HepG2 (cell line): ENCODE measurements around the gene IMPG2. TPM values are rescaled to one million over a fixed set of nuclear protein-coding genes. Genes with fewer than 3 reads are reported as not detected.

Experiments used
- ATAC-seq: fragments of 200-7000 bp; cut with Tn5 transposase; 3 replicates; pipeline ENCODE4 v1.9.1; 2020; ENCODE audit warnings: mild to moderate bottlenecking, moderate library complexity
- BruUV-seq: library from RNA; stranded (reverse); fragments of 400-500 nt; replicated peaks from 2 replicates; lab custom pipeline; 2021; lab: Mats Ljungman, UMichigan
- CTCF ChIA-PET: fragments of 300-600 bp; formaldehyde crosslinking; extraction: SDS; loops from one replicate; lab custom pipeline; 2021; ENCODE audit warnings: low total read pairs, inconsistent platforms, low intra/inter-chr PET ratio; lab: Yijun Ruan, JAX
- POLR2A ChIA-PET: fragments of 350-600 bp; sonication (Branson Sonifier 250); formaldehyde crosslinking; loops from one replicate; lab custom pipeline; 2020; ENCODE audit warnings: antibody characterized with exemption, inconsistent platforms; lab: Yijun Ruan, JAX
- DNase-seq: peaks from one replicate; pipeline ENCODE4 v3.0.0-alpha.2; 2015; ENCODE audit warnings: low spot score
- FAIRE-seq: peaks from 3 replicates; lab custom pipeline; 2011; peaks lifted over from hg19 to GRCh38; lab: Jason Lieb, UNC
- H2AFZ ChIP-seq: one replicate; pipeline ENCODE4 v1.6.1; 2011; ENCODE audit warnings: low read length, inconsistent platforms
- H3K27ac ChIP-seq: fragments of 300-600 bp; 3 replicates; pipeline ENCODE4 v1.8.0; 2011; ENCODE audit warnings: mixed run types, mild to moderate bottlenecking, mixed read lengths, low read length, inconsistent platforms; ENCODE audit not compliant: insufficient read depth; ENCODE audit errors: extremely low read length
- H3K27me3 ChIP-seq, 2 experiments: fragments of 200-600 bp in 1 of 2; 2 replicates in 1 of 2; 3 replicates in 1 of 2; pipeline versions ENCODE4 v1.6.0 to v1.8.0; 2011; ENCODE audit warnings: low read length in 2 of 2, mild to moderate bottlenecking in 2 of 2, moderate library complexity in 2 of 2, inconsistent platforms in 1 of 2; ENCODE audit not compliant: insufficient read depth in 2 of 2, control insufficient read depth in 1 of 2
- H3K36me3 ChIP-seq, 2 experiments: fragments of 200-600 bp in 1 of 2; replicated peaks in 1 of 2; 2 replicates in 1 of 2; 3 replicates in 1 of 2; pipeline versions ENCODE4 v1.5.1 to v1.8.0; 2011; ENCODE audit warnings: low read length in 2 of 2, inconsistent platforms in 1 of 2; ENCODE audit not compliant: insufficient read depth in 2 of 2, control insufficient read depth in 1 of 2
- H3K4me1 ChIP-seq: 2 replicates; pipeline ENCODE4 v1.5.1; 2012; ENCODE audit warnings: low read length, inconsistent platforms; ENCODE audit not compliant: insufficient read depth
- H3K4me2 ChIP-seq: 2 replicates; pipeline ENCODE4 v1.6.0; 2011; ENCODE audit warnings: low read depth, low read length, inconsistent platforms
- H3K4me3 ChIP-seq, 3 experiments: fragments of 200-600 bp in 1 of 3; sonication (generic), shearing (Covaris generic) in 1 of 3; replicated peaks in 1 of 3; 2 replicates each; pipeline ENCODE4 v1.5.1; 2011 to 2016; ENCODE audit warnings: low read length in 3 of 3, inconsistent platforms in 2 of 3, low read depth in 2 of 3, mild to moderate bottlenecking in 2 of 3, control low read depth in 1 of 3, mixed read lengths in 1 of 3; ENCODE audit not compliant: insufficient read depth in 1 of 3
- H3K79me2 ChIP-seq: one replicate; pipeline ENCODE4 v1.6.1; 2011; ENCODE audit warnings: low read length, inconsistent platforms; ENCODE audit not compliant: insufficient read depth
- H3K9ac ChIP-seq: 2 replicates; pipeline ENCODE4 v1.6.0; 2011; ENCODE audit warnings: mild to moderate bottlenecking, low read depth, low read length, inconsistent platforms; ENCODE audit not compliant: insufficient read depth
- H3K9me3 ChIP-seq: 2 replicates; pipeline ENCODE4 v1.5.1; 2012; ENCODE audit warnings: mild to moderate bottlenecking, low read length
- H4K20me1 ChIP-seq: 2 replicates; pipeline ENCODE4 v1.6.0; 2011; ENCODE audit warnings: inconsistent platforms, mild to moderate bottlenecking, low read length, moderate library complexity; ENCODE audit not compliant: insufficient read depth
- DPF2 ChIP-seq: sonication (generic); formaldehyde crosslinking; IDR thresholded peaks from 2 replicates; pipeline ENCODE4 v1.4.0; 2020; ENCODE audit warnings: mild to moderate bottlenecking, low read depth, missing genetic modification reagents, borderline replicate concordance
- HCFC1 ChIP-seq: fragments of 150-350 bp; IDR thresholded peaks from 2 replicates; pipeline ENCODE4 v1.6.1; 2014; ENCODE audit warnings: low read depth, low read length
- HDAC1 ChIP-seq: sonication (generic); formaldehyde crosslinking; IDR thresholded peaks from 2 replicates; pipeline ENCODE4 v1.5.1; 2020; ENCODE audit warnings: mild to moderate bottlenecking, missing genetic modification reagents
- KLF9 ChIP-seq: IDR thresholded peaks from 2 replicates; pipeline ENCODE4 v1.6.1; 2016; ENCODE audit warnings: low read depth
- MBNL3 ChIP-seq: fragments of 250-450 bp; sonication (Bioruptor Pico); conservative IDR thresholded peaks from 2 replicates; pipeline ENCODE4 v1.8.0; 2022; ENCODE audit warnings: mild to moderate bottlenecking, inconsistent platforms
- MTA1 ChIP-seq: sonication (generic); formaldehyde crosslinking; IDR thresholded peaks from 2 replicates; pipeline ENCODE4 v1.4.0; 2020; ENCODE audit warnings: missing genetic modification reagents, mild to moderate bottlenecking, borderline replicate concordance
- POLR2G ChIP-seq: fragments of 200-400 bp; formaldehyde crosslinking; IDR thresholded peaks from 2 replicates; pipeline ENCODE4 v1.6.1; 2018; ENCODE audit warnings: mild to moderate bottlenecking, low read depth, low read length, moderate library complexity
- TCF7 ChIP-seq: sonication (generic); IDR thresholded peaks from 2 replicates; pipeline ENCODE4 v1.6.1; 2016; ENCODE audit warnings: antibody characterized with exemption, low read depth
- TRIM24 ChIP-seq: sonication (generic); formaldehyde crosslinking; IDR thresholded peaks from 2 replicates; pipeline ENCODE4 v1.8.0; 2022; ENCODE audit warnings: mild to moderate bottlenecking, missing genetic modification reagents
- ZBTB8A ChIP-seq: sonication (generic); formaldehyde crosslinking; IDR thresholded peaks from 2 replicates; pipeline ENCODE4 v1.4.0; 2020; ENCODE audit warnings: mild to moderate bottlenecking, low read depth, missing genetic modification reagents, borderline replicate concordance
- ZNF232 ChIP-seq: sonication (generic); formaldehyde crosslinking; IDR thresholded peaks from 2 replicates; pipeline ENCODE4 v1.4.0; 2020; ENCODE audit warnings: missing genetic modification reagents, borderline replicate concordance
- ZSCAN12 ChIP-seq: sonication (generic); formaldehyde crosslinking; IDR thresholded peaks from 2 replicates; pipeline ENCODE4 v1.9.0; 2021; ENCODE audit warnings: mild to moderate bottlenecking, missing genetic modification reagents
- WGBS: methylation state at CpG from one replicate; pipeline ENCODE4 v1.1.6; 2017; ENCODE audit warnings: low lambda C conversion rate; 5-methylcytosine and 5-hydroxymethylcytosine counted together
- in situ Hi-C: cut with HindIII; loops from 2 replicates; pipeline ENCODE4 v1.10.0; 2017; ENCODE audit warnings: low pct_unique_long_range_greater_than_20kb; ENCODE audit not compliant: extremely low pct_ligation_motif_present
- intact Hi-C: fragments of 100-400 bp; cut with micrococcal nuclease; formaldehyde crosslinking; loops from one replicate; pipeline ENCODE4 v1.10.0; 2022; ENCODE audit not compliant: unreplicated experiment
- polyA plus RNA-seq, 8 experiments: library from polyadenylated mRNA; depleted of rRNA in 3 of 8; stranded (reverse) in 7 of 8; unstranded in 1 of 8; fragments of >200 nt; fragmentation: Illumina TruSeq in 4 of 8; extraction: Trizol in 4 of 8; gene quantifications; 2 replicates each; pipeline versions ENCODE4 v1.2.1 to v1.2.3, GENCODE V29; 2011 to 2016; ENCODE audit warnings: low read depth in 4 of 8, missing spikeins in 1 of 8, mixed read lengths in 1 of 8; ENCODE audit not compliant: insufficient read depth in 1 of 8
- total RNA-seq, 5 experiments: library from RNA; depleted of rRNA; stranded (reverse); fragments of >200 nt; fragmentation: Illumina TruSeq; extraction: Trizol; gene quantifications; 2 replicates each; pipeline ENCODE4 v1.2.3, GENCODE V29; 2016; ENCODE audit warnings: low read depth in 1 of 5
- TF ChIP-seq, protein P1 (sequence below): sonication (generic); formaldehyde crosslinking; IDR thresholded peaks from 2 replicates; pipeline ENCODE4 v1.5.0; 2020; ENCODE audit warnings: mild to moderate bottlenecking, missing genetic modification reagents
- TF ChIP-seq, protein P2 (sequence below): sonication (generic); formaldehyde crosslinking; IDR thresholded peaks from 2 replicates; pipeline ENCODE4 v1.4.0; 2020; ENCODE audit warnings: missing genetic modification reagents
- TF ChIP-seq, protein P3 (sequence below): sonication (generic); formaldehyde crosslinking; IDR thresholded peaks from 2 replicates; pipeline ENCODE4 v1.4.0; 2020; ENCODE audit warnings: missing genetic modification reagents, borderline replicate concordance

The IMPG2 gene
- total and polyA plus RNA-seq, 2 of the 13 experiments (the other 11 are each of a cell fraction or from before 2014, with no cell fraction given) = 0.02 to 0.03 TPM

- TF ChIP-seq TCF7 = no peak
- no peak for TF ChIP-seq TRIM24 (CRISPR knock-in tag)
- TF ChIP-seq ZSCAN12 (CRISPR knock-in tag) = no peak
- TF ChIP-seq ZNF232 (CRISPR knock-in tag) = no peak
- TF ChIP-seq, all 625 proteins: peak for 0
Measured at GRCh38 chr3:101189176-101189575, 131.2 kb downstream of the IMPG2 start (continued).

DNA sequence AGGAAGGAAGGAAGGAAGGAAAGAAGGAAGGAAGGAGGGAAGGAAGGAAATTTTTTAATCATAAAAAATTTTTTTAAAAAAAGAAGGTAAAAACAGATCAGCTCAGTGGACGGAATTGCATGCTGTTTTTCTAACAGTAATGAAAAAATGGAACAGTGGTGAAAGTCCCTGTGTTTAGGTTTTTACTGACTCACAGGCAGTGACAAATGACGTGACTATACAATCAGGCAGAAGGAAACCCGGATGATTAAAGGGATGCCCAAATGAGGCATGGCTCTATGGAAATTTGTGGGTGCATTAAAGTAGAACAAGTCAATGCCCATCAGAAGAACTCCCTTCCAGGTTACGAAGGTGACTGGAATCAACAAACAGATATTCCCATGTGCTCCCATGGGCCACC, 135.0 kb downstream of the IMPG2 start:
- intact Hi-C loops (no loop called here), in situ Hi-C loops (no loop called here)
- no peak overlapping the region for H3K9ac ChIP-seq
- no peaks in the 10 kb centered on the region for H3K36me3 ChIP-seq
- H2AFZ ChIP-seq = no peak overlapping the region
- POLR2A ChIA-PET = no interaction called here
- no peak overlapping the region for H3K27ac ChIP-seq
- H3K4me3 ChIP-seq = no peak overlapping the region
- ATAC-seq (no peak), DNase-seq (no peak), FAIRE-seq (no peak)
- no peaks in the 10 kb centered on the region for H3K4me1 ChIP-seq
- no peaks in the 10 kb centered on the region for H3K79me2 ChIP-seq
- H3K9me3 ChIP-seq = no peaks in the 10 kb centered on the region
- CTCF ChIA-PET = no interaction called here
- H3K27me3 ChIP-seq = no peaks in the 10 kb centered on the region; a peak in 1 of 5 replicates
- WGBS = 2% methylated on average over 4 of the region's 4 CpGs
- H4K20me1 ChIP-seq = no peaks in the 10 kb centered on the region
- TF ChIP-seq MBNL3 (no peak), POLR2G (no peak), HDAC1 (no peak), ZBTB8A (CRISPR knock-in tag) (no peak), HCFC1 (no peak), MTA1 (no peak), DPF2 (CRISPR knock-in tag) (no peak), KLF9 (CRISPR knock-in tag) (no peak)
- TF ChIP-seq, protein P1, sequence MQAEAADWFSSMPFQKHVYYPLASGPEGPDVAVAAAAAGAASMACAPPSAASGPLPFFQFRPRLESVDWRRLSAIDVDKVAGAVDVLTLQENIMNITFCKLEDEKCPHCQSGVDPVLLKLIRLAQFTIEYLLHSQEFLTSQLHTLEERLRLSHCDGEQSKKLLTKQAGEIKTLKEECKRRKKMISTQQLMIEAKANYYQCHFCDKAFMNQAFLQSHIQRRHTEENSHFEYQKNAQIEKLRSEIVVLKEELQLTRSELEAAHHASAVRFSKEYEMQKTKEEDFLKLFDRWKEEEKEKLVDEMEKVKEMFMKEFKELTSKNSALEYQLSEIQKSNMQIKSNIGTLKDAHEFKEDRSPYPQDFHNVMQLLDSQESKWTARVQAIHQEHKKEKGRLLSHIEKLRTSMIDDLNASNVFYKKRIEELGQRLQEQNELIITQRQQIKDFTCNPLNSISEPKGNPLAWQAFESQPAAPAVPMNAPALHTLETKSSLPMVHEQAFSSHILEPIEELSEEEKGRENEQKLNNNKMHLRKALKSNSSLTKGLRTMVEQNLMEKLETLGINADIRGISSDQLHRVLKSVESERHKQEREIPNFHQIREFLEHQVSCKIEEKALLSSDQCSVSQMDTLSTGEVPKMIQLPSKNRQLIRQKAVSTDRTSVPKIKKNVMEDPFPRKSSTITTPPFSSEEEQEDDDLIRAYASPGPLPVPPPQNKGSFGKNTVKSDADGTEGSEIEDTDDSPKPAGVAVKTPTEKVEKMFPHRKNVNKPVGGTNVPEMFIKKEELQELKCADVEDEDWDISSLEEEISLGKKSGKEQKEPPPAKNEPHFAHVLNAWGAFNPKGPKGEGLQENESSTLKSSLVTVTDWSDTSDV (CRISPR knock-in tag) = no peak
- TF ChIP-seq, protein P2, sequence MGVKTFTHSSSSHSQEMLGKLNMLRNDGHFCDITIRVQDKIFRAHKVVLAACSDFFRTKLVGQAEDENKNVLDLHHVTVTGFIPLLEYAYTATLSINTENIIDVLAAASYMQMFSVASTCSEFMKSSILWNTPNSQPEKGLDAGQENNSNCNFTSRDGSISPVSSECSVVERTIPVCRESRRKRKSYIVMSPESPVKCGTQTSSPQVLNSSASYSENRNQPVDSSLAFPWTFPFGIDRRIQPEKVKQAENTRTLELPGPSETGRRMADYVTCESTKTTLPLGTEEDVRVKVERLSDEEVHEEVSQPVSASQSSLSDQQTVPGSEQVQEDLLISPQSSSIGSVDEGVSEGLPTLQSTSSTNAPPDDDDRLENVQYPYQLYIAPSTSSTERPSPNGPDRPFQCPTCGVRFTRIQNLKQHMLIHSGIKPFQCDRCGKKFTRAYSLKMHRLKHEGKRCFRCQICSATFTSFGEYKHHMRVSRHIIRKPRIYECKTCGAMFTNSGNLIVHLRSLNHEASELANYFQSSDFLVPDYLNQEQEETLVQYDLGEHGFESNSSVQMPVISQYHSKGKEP = no peak
- TF ChIP-seq, protein P3, sequence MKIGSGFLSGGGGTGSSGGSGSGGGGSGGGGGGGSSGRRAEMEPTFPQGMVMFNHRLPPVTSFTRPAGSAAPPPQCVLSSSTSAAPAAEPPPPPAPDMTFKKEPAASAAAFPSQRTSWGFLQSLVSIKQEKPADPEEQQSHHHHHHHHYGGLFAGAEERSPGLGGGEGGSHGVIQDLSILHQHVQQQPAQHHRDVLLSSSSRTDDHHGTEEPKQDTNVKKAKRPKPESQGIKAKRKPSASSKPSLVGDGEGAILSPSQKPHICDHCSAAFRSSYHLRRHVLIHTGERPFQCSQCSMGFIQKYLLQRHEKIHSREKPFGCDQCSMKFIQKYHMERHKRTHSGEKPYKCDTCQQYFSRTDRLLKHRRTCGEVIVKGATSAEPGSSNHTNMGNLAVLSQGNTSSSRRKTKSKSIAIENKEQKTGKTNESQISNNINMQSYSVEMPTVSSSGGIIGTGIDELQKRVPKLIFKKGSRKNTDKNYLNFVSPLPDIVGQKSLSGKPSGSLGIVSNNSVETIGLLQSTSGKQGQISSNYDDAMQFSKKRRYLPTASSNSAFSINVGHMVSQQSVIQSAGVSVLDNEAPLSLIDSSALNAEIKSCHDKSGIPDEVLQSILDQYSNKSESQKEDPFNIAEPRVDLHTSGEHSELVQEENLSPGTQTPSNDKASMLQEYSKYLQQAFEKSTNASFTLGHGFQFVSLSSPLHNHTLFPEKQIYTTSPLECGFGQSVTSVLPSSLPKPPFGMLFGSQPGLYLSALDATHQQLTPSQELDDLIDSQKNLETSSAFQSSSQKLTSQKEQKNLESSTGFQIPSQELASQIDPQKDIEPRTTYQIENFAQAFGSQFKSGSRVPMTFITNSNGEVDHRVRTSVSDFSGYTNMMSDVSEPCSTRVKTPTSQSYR (CRISPR knock-in tag) = no peak
- no peak overlapping the region for H3K4me2 ChIP-seq
- no TSS peak for BruUV-seq
